Activated CD4-positive, alpha-beta T cell treated with anti-CD3 and anti-CD28 coated beads, Interleukin-2, amount 50 U/mL, for 48 hours (primary cell): ENCODE results near the gene RCC2.

Experiments
- DNase-seq, 2 experiments: peaks; one replicate each; pipeline ENCODE4 v3.0.0-alpha.2; 2020

Gene RCC2

GRCh38 chr1:17370618-17371017, 68.9 kb downstream of the RCC2 start:
- no peak for DNase-seq

- DNase-seq = no peak
These were observed 70.0 kb downstream of the RCC2 start for GRCh38 chr1:17369466-17369865.

- no peak for DNase-seq
These were observed 74.2 kb downstream of the RCC2 start for GRCh38 chr1:17365293-17365692.

- no peak for DNase-seq
These were observed 75.7 kb downstream of the RCC2 start for GRCh38 chr1:17363771-17364170.

DNA sequence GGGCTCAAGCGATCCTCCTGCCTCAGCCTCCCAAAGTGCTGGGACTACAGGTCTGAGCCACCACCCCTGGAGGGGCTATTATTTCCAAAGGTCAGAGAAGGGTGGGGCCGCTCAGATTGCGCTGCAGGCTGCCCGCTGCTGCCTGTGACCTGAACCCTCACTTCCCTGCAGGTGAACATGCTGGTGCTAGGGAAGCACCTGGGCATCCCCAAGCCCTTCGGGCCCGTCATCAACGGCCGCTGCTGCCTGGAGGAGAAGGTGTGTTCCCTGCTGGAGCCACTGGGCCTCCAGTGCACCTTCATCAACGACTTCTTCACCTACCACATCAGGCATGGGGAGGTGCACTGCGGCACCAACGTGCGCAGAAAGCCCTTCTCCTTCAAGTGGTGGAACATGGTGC, 76.1 kb downstream of the RCC2 start:
- no peak for DNase-seq

- no peak for DNase-seq
These were observed 77.8 kb downstream of the RCC2 start for GRCh38 chr1:17361687-17362086.

- DNase-seq = no peak
These were observed 79.1 kb downstream of the RCC2 start for GRCh38 chr1:17360272-17360956.

DNA sequence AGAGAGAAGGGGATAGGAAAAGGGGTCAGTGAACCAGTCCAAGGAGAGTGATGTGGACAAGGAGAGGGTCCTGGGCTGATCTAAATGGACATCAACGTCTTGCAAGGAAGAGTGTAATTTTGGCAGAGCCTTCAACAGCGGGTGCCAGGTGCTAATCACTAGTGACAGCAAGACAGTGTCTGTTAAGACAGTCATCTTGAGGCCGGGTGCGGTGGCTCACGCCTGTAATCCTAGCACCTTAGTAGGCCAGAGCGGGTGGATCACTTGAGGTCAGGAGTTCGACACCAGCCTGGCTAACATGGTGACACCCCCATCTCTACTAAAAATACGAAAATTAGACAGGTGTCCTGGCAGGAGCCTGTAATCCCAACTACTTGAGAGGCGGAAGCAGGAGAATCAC, 79.7 kb downstream of the RCC2 start:
- DNase-seq = no peak

DNA sequence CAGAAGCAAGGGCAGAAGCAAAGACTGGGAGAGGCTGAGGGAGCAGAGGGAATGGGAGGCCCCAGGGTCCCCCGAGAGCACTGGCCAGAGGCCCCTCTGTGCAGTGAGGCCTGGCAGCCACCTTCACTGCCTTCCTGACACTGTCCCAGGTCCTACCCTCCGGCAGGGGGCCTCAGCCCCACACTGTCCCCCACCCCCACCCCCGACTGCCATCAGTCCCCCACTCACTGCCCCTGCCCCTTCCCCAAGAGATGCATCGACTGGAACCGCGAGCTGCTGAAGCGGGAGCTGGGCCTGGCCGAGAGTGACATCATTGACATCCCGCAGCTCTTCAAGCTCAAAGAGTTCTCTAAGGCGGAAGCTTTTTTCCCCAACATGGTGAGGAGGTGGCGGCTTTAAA, 80.4 kb downstream of the RCC2 start:
- DNase-seq = no peak

GRCh38 chr1:17358557-17358956, 80.9 kb downstream of the RCC2 start:
- no peak for DNase-seq
